Heart left ventricle (tissue), 16 donors: ENCODE results near the gene PACSIN2. TPM values are rescaled to one million over a fixed set of nuclear protein-coding genes. Genes with fewer than 3 reads are reported as not detected.

ENCODE experiments used
- ATAC-seq, 4 donors: fragments of 200-7000 bp; cut with Tn5 transposase; one replicate each; pipeline ENCODE4 v1.9.1; 2020 to 2022; ENCODE audit warnings: moderate library complexity in 4 of 4, mild to moderate bottlenecking in 3 of 4, moderate number of reproducible peaks in 1 of 4
- DNase-seq, 5 donors: peaks; one replicate each; pipeline ENCODE4 v3.0.0-alpha.2; 2020
- H3K27ac ChIP-seq, 12 donors: fragments of 200-600 bp; sonication (generic) in 4 of 12; one replicate each; pipeline versions ENCODE4 v1.5.0 to v1.8.0; 2016 to 2022; ENCODE audit warnings: mild to moderate bottlenecking in 2 of 12
- H3K27me3 ChIP-seq, 9 donors: fragments of 200-600 bp; sonication (generic) in 2 of 9; one replicate each; pipeline versions ENCODE4 v1.5.1 to v1.8.0; 2016 to 2022; ENCODE audit warnings: mild to moderate bottlenecking in 3 of 9
- H3K36me3 ChIP-seq, 9 donors: fragments of 200-600 bp; sonication (generic) in 2 of 9; one replicate each; pipeline versions ENCODE4 v1.5.0 to v1.8.0; 2018 to 2022; ENCODE audit warnings: mild to moderate bottlenecking in 2 of 9
- H3K4me1 ChIP-seq, 12 donors: fragments of 200-600 bp; sonication (generic) in 4 of 12; one replicate each; pipeline versions ENCODE4 v1.5.0 to v1.8.0; 2016 to 2022; ENCODE audit warnings: mild to moderate bottlenecking in 3 of 12
- H3K4me3 ChIP-seq, 12 donors: fragments of 200-600 bp; sonication (generic) in 4 of 12; one replicate each; pipeline versions ENCODE4 v1.5.0 to v1.8.0; 2017 to 2022; ENCODE audit warnings: mild to moderate bottlenecking in 9 of 12, moderate library complexity in 4 of 12
- H3K9me3 ChIP-seq, 12 donors: fragments of 200-600 bp; sonication (generic) in 4 of 12; one replicate each; pipeline versions ENCODE4 v1.5.0 to v1.8.0; 2016 to 2022; ENCODE audit warnings: mild to moderate bottlenecking in 1 of 12
- CTCF ChIP-seq, 12 donors: fragments of 200-600 bp; sonication (generic) in 4 of 12; IDR thresholded peaks; one replicate each; pipeline versions ENCODE4 v1.5.0 to v1.8.0; 2018 to 2022; ENCODE audit warnings: antibody characterized with exemption in 12 of 12, mild to moderate bottlenecking in 5 of 12
- POLR2A ChIP-seq, 2 donors: fragments of 450-650 bp; IDR thresholded peaks; one replicate each; pipeline ENCODE4 v1.6.1; 2017; ENCODE audit warnings: antibody characterized with exemption in 2 of 2, mild to moderate bottlenecking in 2 of 2, moderate library complexity in 2 of 2
- WGBS, 4 donors: extraction: QIAGEN DNeasy Blood & Tissue Kit in 2 of 4; methylation state at CpG; one replicate each; pipeline versions ENCODE4 v1.1.5 to v1.1.7; 2013 to 2018; 5-methylcytosine and 5-hydroxymethylcytosine counted together
- intact Hi-C, 10 donors: fragments of 100-400 bp; cut with DNase I; formaldehyde crosslinking; loops; one replicate each; pipeline versions ENCODE4 v1.11.1 to v1.14.2; 2022
- polyA plus RNA-seq, 2 donors: library from polyadenylated mRNA; stranded (reverse); fragments of 200-250 nt; gene quantifications; one replicate each; pipeline ENCODE4 v1.2.3, GENCODE V29; 2013
- total RNA-seq, 9 donors: library from RNA; depleted of rRNA in 2 of 9; stranded (reverse); fragments of >200 nt in 2 of 9; fragmentation: NEBNext Ultra II Directional in 3 of 9; extraction: Animal tissue kit (Norgen Biotek cat#: 25700) in 3 of 9; gene quantifications; one replicate each; pipeline versions ENCODE4 v1.1.0 to v1.2.4, GENCODE V29; 2016 to 2023
- donor health status: ischemic (EF 13 %, LVEDD 7.1; RV severe dilation, severe dysfunction).
- donor health status: healthy with polysubstance abuse.
- donor health status: DM: no; HTN: yes; CAD: no.
- donor health status: DM: no; HTN: no; CAD: no.
- donor health status: ischemic (EF 25% LVEDD 6.9; RV normal size, moderate dysfunction).
- donor health status: ischemic (EF 25% LVEDD 5.7; RV mildly dilated, moderate dysfunction).
- donor health status: healthy.
- donor health status: DM: yes; HTN: yes; CAD: no.
- donor health status: ischemic (EF 35%, LVEDD 5.7; RV mildly dilated, moderate dysfunction).
- donor health status: nonischemic (EF 11% LVEDD 7.7; RV severe dilation, severe dysfunction).
- donor health status: DM: yes; HTN: yes; CAD: no.
- donor health status: PGD.
- donor health status: ischemic (EF 29% LVEDD 5.4; RV normal size, mild dysfunction).
- donor health status: nonischemic (EF 23%, LVEDD 6.1; RV moderate dilation, normal function).

Gene PACSIN2
- total and polyA plus RNA-seq, 11 donors: 26.5 to 87.1 (median 59.3) TPM

- DNase-seq (peak; percentile 61 to 85 (median 77)), ATAC-seq (peak; percentile 67 to 88 (median 84))
- WGBS, 4 donors: 67 to 88% (median 72%) methylated on average over 8 of the region's 8 CpGs
- H3K4me1 ChIP-seq: peaks cover 0 to 45% (median 18%) of the 10 kb centered on the region in 12 donors
- H3K27me3 ChIP-seq: no peaks in the 10 kb centered on the region
- H3K27ac ChIP-seq: peak overlapping the region in 1 of 12 donors; percentile 1
- H3K36me3 ChIP-seq: no peaks in the 10 kb centered on the region
- no peak overlapping the region for H3K4me3 ChIP-seq
- H3K9me3 ChIP-seq: no peaks in the 10 kb centered on the region
- no peak for TF ChIP-seq POLR2A (IDR thresholded peaks at IDR 0.05)
- peak in 9 of 12 donors; percentile 22 to 57 (median 44) for TF ChIP-seq CTCF (IDR thresholded peaks at IDR 0.05)
- intact Hi-C loops: loop anchor here in 5 of 10 donors (5.0 to 10.0 kb wide), 6 partner anchors 36 to 103 kb away; partner anchors contain the start of gene PACSIN2 (in 1 of the 5)
These were observed 47.0 kb downstream of the PACSIN2 start for GRCh38 chr22:42967933-42968332.

GRCh38 chr22:42967005-42967404 lies 47.9 kb downstream of the PACSIN2 start:
- WGBS, 4 donors: 84 to 90% (median 88%) methylated on average over 8 of the region's 8 CpGs
- DNase-seq (no peak), ATAC-seq (no peak)
- no peaks in the 10 kb centered on the region for H3K27me3 ChIP-seq
- H3K4me1 ChIP-seq: peaks cover 0 to 48% (median 19%) of the 10 kb centered on the region in 12 donors
- no peaks in the 10 kb centered on the region for H3K9me3 ChIP-seq
- TF ChIP-seq POLR2A (IDR thresholded peaks at IDR 0.05) (no peak), CTCF (IDR thresholded peaks at IDR 0.05) (no peak)
- no peak overlapping the region for H3K4me3 ChIP-seq
- intact Hi-C loops: loop anchor here in 5 of 10 donors (5.0 to 10.0 kb wide), 6 partner anchors 35 to 102 kb away; partner anchors contain the start of gene PACSIN2 (in 1 of the 5)
- H3K27ac ChIP-seq: peak overlapping the region in 1 of 12 donors; percentile 49
- no peaks in the 10 kb centered on the region for H3K36me3 ChIP-seq

GRCh38 chr22:42966497-42966896 lies 48.5 kb downstream of the PACSIN2 start:
- H3K4me3 ChIP-seq: no peak overlapping the region
- ATAC-seq: no peak

More at GRCh38 chr22:42966497-42966896, 48.5 kb downstream of the PACSIN2 start:
- H3K4me1 ChIP-seq: peaks cover 2 to 53% (median 23%) of the 10 kb centered on the region in 12 donors
- no peak for DNase-seq
- no peaks in the 10 kb centered on the region for H3K9me3 ChIP-seq
- no peaks in the 10 kb centered on the region for H3K27me3 ChIP-seq
- intact Hi-C loops: loop anchor here in 5 of 10 donors (5.0 to 10.0 kb wide), 6 partner anchors 34 to 102 kb away; partner anchors contain the start of gene PACSIN2 (in 1 of the 5)
- no peaks in the 10 kb centered on the region for H3K36me3 ChIP-seq
- 77 to 89% (median 88%) methylated on average over 1 of the region's 1 CpG for WGBS, 4 donors
- H3K27ac ChIP-seq: peak overlapping the region in 2 of 12 donors; percentile 5 to 49
- no peak for TF ChIP-seq POLR2A (IDR thresholded peaks at IDR 0.05)
- no peak for TF ChIP-seq CTCF (IDR thresholded peaks at IDR 0.05)
